Gastroesophageal sphincter (tissue), 3 donors: ENCODE data around the gene AKT3.

Experiments used
- CTCF ChIP-seq, 4 experiments: fragments of 200-600 bp in 2 of 4; fragments of 450-650 bp in 2 of 4; sonication (generic) in 1 of 4; IDR thresholded peaks; one replicate each; pipeline ENCODE4 v1.5.1; 2017 to 2019; ENCODE audit warnings: antibody characterized with exemption in 4 of 4, mild to moderate bottlenecking in 2 of 4, moderate library complexity in 2 of 4
- EP300 ChIP-seq: sonication (generic); formaldehyde crosslinking; IDR thresholded peaks from one replicate; pipeline ENCODE4 v1.6.1; 2017; ENCODE audit warnings: antibody characterized with exemption, mild to moderate bottlenecking
- POLR2A ChIP-seq, 2 donors: fragments of 450-650 bp; IDR thresholded peaks; one replicate each; pipeline ENCODE4 v1.6.1; 2017; ENCODE audit warnings: antibody characterized with exemption in 2 of 2, mild to moderate bottlenecking in 2 of 2, moderate library complexity in 1 of 2
- POLR2AphosphoS5 ChIP-seq: sonication (generic); formaldehyde crosslinking; IDR thresholded peaks from one replicate; pipeline ENCODE4 v1.6.1; 2017; ENCODE audit warnings: antibody characterized with exemption

- TF ChIP-seq POLR2AphosphoS5 (no peak), CTCF (IDR thresholded peaks at IDR 0.05) (no peak), EP300 (no peak), POLR2A (IDR thresholded peaks at IDR 0.05) (no peak)
These were observed 103.3 kb downstream of the AKT3 start for GRCh38 chr1:243746751-243747150.
